Activated B cell treated with CpG ODN at 0.5 μM for 24 hours (primary cell): ENCODE results near the gene TRAF1. TPM values are rescaled to one million over a fixed set of nuclear protein-coding genes. Genes with fewer than 3 reads are reported as not detected.
A peak's percentile ranks its signal among the peaks of the same experiment; 100 is the strongest.

Experiments
- ATAC-seq: fragments of 200-7000 bp; cut with Tn5 transposase; one replicate; pipeline ENCODE4 v1.10.0; 2021; ENCODE audit warnings: low read depth, mild to moderate bottlenecking, moderate library complexity
- CTCF ChIA-PET: fragments of 350-600 bp; sonication (Branson Sonifier 250); formaldehyde crosslinking; loops from one replicate; lab custom pipeline; 2021; ENCODE audit warnings: antibody characterized with exemption; lab: Charles Lee
- POLR2A ChIA-PET: fragments of 350-600 bp; sonication (Branson Sonifier 250); formaldehyde crosslinking; loops from one replicate; lab custom pipeline; 2021; ENCODE audit warnings: antibody characterized with exemption; lab: Charles Lee
- DNase-seq: peaks from one replicate; pipeline ENCODE4 v3.0.0; 2022
- H3K27ac Mint-ChIP-seq: one replicate; pipeline ENCODE4 v1.8.0; 2020; ENCODE audit warnings: mixed read lengths
- H3K27me3 Mint-ChIP-seq: one replicate; pipeline ENCODE4 v1.8.0; 2021; ENCODE audit warnings: mixed read lengths
- H3K36me3 Mint-ChIP-seq: one replicate; pipeline ENCODE4 v1.8.0; 2021; ENCODE audit warnings: low read depth, mixed read lengths
- H3K4me1 Mint-ChIP-seq: one replicate; pipeline ENCODE4 v1.8.0; 2021; ENCODE audit warnings: mixed read lengths
- H3K4me3 Mint-ChIP-seq: one replicate; pipeline ENCODE4 v1.8.0; 2020; ENCODE audit warnings: mild to moderate bottlenecking, mixed read lengths
- H3K9me3 Mint-ChIP-seq: one replicate; pipeline ENCODE4 v1.8.0; 2020; ENCODE audit warnings: mixed read lengths
- intact Hi-C: fragments of 100-400 bp; cut with micrococcal nuclease; formaldehyde crosslinking; loops from one replicate; pipeline ENCODE4 v1.15.1; 2024
- total RNA-seq: library from RNA; stranded (reverse); gene quantifications from 2 replicates; pipeline ENCODE4 v1.2.3, GENCODE V29; 2022
- TF ChIP-seq, protein P1 (sequence below): fragments of 200-600 bp; IDR thresholded peaks from one replicate; pipeline ENCODE4 v1.8.0; 2022; ENCODE audit warnings: antibody characterized with exemption, mild to moderate bottlenecking

TRAF1 gene
- total RNA-seq, 1 donor from 2014 or later, result 130 TPM

GRCh38 chr9:120872791-120873502, 53.6 kb downstream of the TRAF1 start:
- Mint-ChIP-seq H3K9me3 (no peaks in the 10 kb centered on the region), H3K4me3 (no peak overlapping the region), H3K4me1 (peaks cover 51% of the 10 kb centered on the region), H3K27ac (peak overlapping the region; percentile 68), H3K27me3 (no peaks in the 10 kb centered on the region), H3K36me3 (peaks cover 21% of the 10 kb centered on the region)
- ChIA-PET POLR2A (interaction anchor here (1.0 to 2.1 kb wide), 5 partner anchors 11 to 64 kb away, joined by 3 to 10 read pairs (median 5); no protein-coding TSS in a partner anchor), CTCF (interaction anchor here (0.9 kb wide), 1 partner anchor 61 kb away, joined by 3 read pairs; no protein-coding TSS in a partner anchor)
- no peak for DNase-seq
- ATAC-seq, result no peak
- intact Hi-C loops, result no loop called here
- TF ChIP-seq, protein P1, sequence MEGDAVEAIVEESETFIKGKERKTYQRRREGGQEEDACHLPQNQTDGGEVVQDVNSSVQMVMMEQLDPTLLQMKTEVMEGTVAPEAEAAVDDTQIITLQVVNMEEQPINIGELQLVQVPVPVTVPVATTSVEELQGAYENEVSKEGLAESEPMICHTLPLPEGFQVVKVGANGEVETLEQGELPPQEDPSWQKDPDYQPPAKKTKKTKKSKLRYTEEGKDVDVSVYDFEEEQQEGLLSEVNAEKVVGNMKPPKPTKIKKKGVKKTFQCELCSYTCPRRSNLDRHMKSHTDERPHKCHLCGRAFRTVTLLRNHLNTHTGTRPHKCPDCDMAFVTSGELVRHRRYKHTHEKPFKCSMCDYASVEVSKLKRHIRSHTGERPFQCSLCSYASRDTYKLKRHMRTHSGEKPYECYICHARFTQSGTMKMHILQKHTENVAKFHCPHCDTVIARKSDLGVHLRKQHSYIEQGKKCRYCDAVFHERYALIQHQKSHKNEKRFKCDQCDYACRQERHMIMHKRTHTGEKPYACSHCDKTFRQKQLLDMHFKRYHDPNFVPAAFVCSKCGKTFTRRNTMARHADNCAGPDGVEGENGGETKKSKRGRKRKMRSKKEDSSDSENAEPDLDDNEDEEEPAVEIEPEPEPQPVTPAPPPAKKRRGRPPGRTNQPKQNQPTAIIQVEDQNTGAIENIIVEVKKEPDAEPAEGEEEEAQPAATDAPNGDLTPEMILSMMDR, result no peak

- peaks cover 21% of the 10 kb centered on the region for H3K36me3 Mint-ChIP-seq
- ATAC-seq, result no peak
- DNase-seq, result no peak
- H3K4me1 Mint-ChIP-seq, result peaks cover 36% of the 10 kb centered on the region
- H3K27ac Mint-ChIP-seq, result peak overlapping the region; percentile 59
- no peaks in the 10 kb centered on the region for H3K27me3 Mint-ChIP-seq
- TF ChIP-seq, protein P1, result no peak
- no peak overlapping the region for H3K4me3 Mint-ChIP-seq
- H3K9me3 Mint-ChIP-seq, result no peaks in the 10 kb centered on the region
- ChIA-PET CTCF (interaction anchor here (3.0 to 4.0 kb wide), 2 partner anchors 66 to 190 kb away, joined by 15 to 26 read pairs; no protein-coding TSS in a partner anchor), POLR2A (interaction anchor here (0.7 to 3.4 kb wide), 11 partner anchors 17 to 398 kb away, joined by 3 to 19 read pairs (median 3); partner anchors contain the start of genes FBXW2, GSN and TRAF1)
- intact Hi-C loops, result no loop called here
These were observed 56.4 kb downstream of the TRAF1 start for GRCh38 chr9:120870206-120870605.

DNA sequence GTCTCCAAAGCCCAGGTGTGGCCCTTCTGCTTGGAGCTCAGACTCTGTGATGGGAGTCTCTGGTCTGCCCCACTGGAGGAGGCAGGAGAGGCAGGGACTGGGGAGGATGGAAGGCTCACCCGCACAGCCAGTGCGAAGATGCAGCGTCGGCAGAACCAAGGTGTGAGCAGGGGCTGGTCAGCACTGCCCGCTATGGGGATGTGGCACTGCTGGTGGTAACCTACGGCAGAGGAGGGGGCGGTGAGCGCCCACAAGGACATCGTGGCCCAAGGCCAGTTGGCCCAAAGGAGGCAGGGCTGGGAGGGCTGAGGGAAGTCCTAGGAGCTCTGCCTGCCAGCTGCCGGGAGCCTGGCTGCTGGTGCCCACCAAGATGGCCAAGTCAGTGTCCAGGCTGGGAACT, 56.9 kb downstream of the TRAF1 start:
- Mint-ChIP-seq H3K36me3 (peaks cover 21% of the 10 kb centered on the region), H3K4me1 (peaks cover 33% of the 10 kb centered on the region), H3K27ac (peak overlapping the region; percentile 97), H3K27me3 (no peaks in the 10 kb centered on the region), H3K4me3 (no peak overlapping the region), H3K9me3 (no peaks in the 10 kb centered on the region)
- no peak for DNase-seq
- intact Hi-C loops, result loop anchor here (1.0 to 5.0 kb wide), 7 partner anchors 23 to 251 kb away; partner anchors contain the start of gene MEGF9
- TF ChIP-seq, protein P1, result no peak
- ChIA-PET CTCF (interaction anchor here (1.2 to 4.0 kb wide), 8 partner anchors 20 to 191 kb away, joined by 3 to 26 read pairs (median 6); partner anchors contain the start of gene TRAF1), POLR2A (interaction anchor here (0.9 to 3.4 kb wide), 12 partner anchors 16 to 398 kb away, joined by 3 to 19 read pairs (median 4); partner anchors contain the start of genes FBXW2, GSN and TRAF1)
- no peak for ATAC-seq

- ChIA-PET POLR2A (interaction anchor here (0.8 to 3.4 kb wide), 11 partner anchors 17 to 204 kb away, joined by 3 to 19 read pairs (median 6); partner anchors contain the start of genes FBXW2 and TRAF1), CTCF (interaction anchor here (0.7 to 4.0 kb wide), 12 partner anchors 21 to 202 kb away, joined by 3 to 26 read pairs (median 6); partner anchors contain the start of gene TRAF1)
- DNase-seq, result no peak
- Mint-ChIP-seq H3K27ac (peak overlapping the region; percentile 97), H3K9me3 (no peaks in the 10 kb centered on the region), H3K36me3 (peaks cover 21% of the 10 kb centered on the region), H3K27me3 (no peaks in the 10 kb centered on the region), H3K4me1 (peaks cover 29% of the 10 kb centered on the region), H3K4me3 (peak overlapping the region; percentile 91)
- TF ChIP-seq, protein P1, result no peak
- intact Hi-C loops, result loop anchor here (1.0 to 5.0 kb wide), 7 partner anchors 23 to 251 kb away; partner anchors contain the start of gene MEGF9
- no peak for ATAC-seq
These were observed 57.3 kb downstream of the TRAF1 start for GRCh38 chr9:120869360-120869687.
